IPS-NIHi7 (cell line): ENCODE data around the gene MAML1.

Source experiments
- DNase-seq: peaks from one replicate; pipeline ENCODE4 v3.0.0; 2012; ENCODE audit warnings: mixed read lengths; ENCODE audit errors: extremely low spot score

MAML1 gene

DNA sequence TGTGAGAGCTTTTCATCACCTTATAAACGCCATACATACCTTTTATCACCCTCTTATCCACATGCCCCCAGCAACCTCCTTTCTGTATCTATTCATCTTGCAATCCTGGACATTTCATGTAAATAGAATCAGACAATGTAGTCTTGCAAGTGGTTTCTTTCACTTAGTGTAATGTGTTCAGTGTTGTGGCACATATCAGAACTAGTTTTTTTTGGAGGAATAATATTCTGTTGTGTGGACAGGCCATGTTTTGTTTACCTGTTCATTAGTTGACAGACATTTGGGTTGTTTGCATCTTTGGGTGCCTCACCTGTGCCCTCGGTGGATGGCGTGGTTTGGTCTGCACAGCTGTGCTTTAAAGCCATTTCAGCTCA is 89.4 kb downstream of the MAML1 start:
- no peak for DNase-seq

DNA sequence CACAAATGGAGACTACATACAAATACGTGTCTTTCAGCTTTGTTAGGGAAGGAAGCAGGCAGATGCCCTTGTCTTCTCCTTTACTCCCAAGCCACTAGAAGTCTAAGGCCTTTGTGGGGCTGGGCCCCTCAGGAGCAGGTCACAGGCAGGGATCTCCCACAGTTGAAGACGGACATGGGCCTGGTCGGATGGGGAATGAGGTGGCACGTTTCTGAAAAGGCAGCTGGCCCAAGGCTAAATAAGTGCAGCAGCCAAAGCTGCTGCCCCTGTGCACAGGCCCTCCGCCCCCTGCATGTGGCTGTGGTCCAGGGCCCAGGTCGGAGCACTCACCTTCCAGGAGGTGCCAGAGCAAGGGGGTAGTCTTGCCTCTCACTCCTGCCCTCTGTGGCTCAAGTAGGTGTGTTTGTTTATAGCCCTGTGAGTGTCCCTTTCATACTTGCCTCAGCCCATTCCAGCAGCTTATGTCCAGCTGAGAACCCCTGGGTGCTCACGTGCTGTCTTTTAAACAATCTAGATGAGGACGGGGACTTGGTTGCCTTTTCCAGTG is 89.9 kb downstream of the MAML1 start:
- no peak for DNase-seq

DNA sequence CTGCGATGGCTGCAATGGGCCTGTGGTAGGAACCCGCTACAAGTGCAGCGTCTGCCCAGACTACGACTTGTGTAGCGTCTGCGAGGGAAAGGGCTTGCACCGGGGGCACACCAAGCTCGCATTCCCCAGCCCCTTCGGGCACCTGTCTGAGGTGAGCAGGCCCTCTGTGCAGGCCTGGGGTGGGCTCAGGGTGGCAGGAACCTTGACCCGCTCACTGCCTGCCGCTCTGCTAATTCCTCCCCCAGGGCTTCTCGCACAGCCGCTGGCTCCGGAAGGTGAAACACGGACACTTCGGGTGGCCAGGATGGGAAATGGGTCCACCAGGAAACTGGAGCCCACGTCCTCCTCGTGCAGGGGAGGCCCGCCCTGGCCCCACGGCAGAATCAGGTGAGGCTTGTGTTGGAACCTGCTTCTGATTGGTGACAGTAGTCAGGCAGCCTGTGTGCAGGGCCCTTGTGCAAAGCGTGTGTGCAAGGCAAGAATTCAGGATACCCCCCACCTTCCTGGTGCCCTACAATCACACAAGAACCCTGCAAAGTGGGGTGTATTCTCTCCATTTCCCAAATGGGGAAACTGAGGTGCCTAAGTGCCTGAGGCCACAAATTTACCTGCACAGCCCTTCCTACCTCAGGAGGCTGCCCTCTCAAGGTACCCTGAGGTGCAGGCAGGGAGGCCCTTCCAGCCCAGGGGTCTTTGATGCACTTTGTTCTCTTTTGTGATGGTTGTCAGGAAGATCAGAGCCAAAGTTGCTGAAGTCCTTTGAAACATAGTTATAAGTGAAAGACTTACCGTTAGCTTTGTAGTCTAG is 91.5 kb downstream of the MAML1 start:
- no peak for DNase-seq

GRCh38 chr5:179824745-179825112 is 92.1 kb downstream of the MAML1 start:
- no peak for DNase-seq

GRCh38 chr5:179825655-179826182 is 93.1 kb downstream of the MAML1 start:
- no peak for DNase-seq
